OCI-LY1 (cell line): ENCODE measurements around the gene CINP.

Experiments
- CTCF ChIP-seq: fragments of 200-600 bp; sonication (generic), shearing (Covaris generic); IDR thresholded peaks from 2 replicates; pipeline ENCODE4 v1.5.1; 2017; ENCODE audit warnings: mild to moderate bottlenecking, antibody characterized with exemption, low read length, moderate library complexity, mixed read lengths
- EZH2 ChIP-seq: fragments of 200-600 bp; sonication (generic), shearing (Covaris generic); IDR thresholded peaks from 2 replicates; pipeline ENCODE4 v1.8.0; 2017; ENCODE audit warnings: borderline replicate concordance, mixed run types, mild to moderate bottlenecking, antibody characterized with exemption, low read length, moderate library complexity, mixed read lengths

GRCh38 chr14:102392506-102392905 lies 29.8 kb upstream of the CINP start:
- TF ChIP-seq CTCF (no peak), EZH2 (no peak)
